Measurements from ENCODE around the gene MYO1E.

Gene MYO1E

GRCh38 chr15:59366333-59367021 is 6.2 kb downstream of the MYO1E start:
- 82% methylated on average over 5 of the region's 7 CpGs for whole genome bisulfite sequencing (ENCODE audit: insufficient coverage)
- H3K27ac ChIP-seq (ENCODE audit: insufficient read depth in 1 of 2, low read depth in 1 of 2, low read length in 2 of 2, poor library complexity in 1 of 2, severe bottlenecking in 2 of 2): no peak overlapping the region
- DNase-seq: no peak
- POLR2A ChIA-PET: no interaction called here
- no peaks in the 10 kb centered on the region for H3K9me3 ChIP-seq (ENCODE audit: control extremely low read depth in 1 of 5, control insufficient read depth in 4 of 5, insufficient read depth in 2 of 5, low read depth in 1 of 5, low read length in 4 of 5)
- no peak overlapping the region for H3K4me3 ChIP-seq (ENCODE audit: control insufficient read depth in 1 of 7, extremely low read depth in 1 of 7, insufficient read depth in 4 of 7, low read depth in 2 of 7, low read length in 6 of 7)
- H3K4me1 ChIP-seq (ENCODE audit: control extremely low read depth in 1 of 4, control insufficient read depth in 4 of 4, insufficient read depth in 4 of 4, low read length in 3 of 4): peaks cover 0 to 31% (median 15%) of the 10 kb centered on the region in 4 experiments
- CTCF ChIA-PET: interaction anchor here (1.1 to 2.7 kb wide), 3 partner anchors 10 to 119 kb away, joined by 3 to 8 read pairs (median 3); no protein-coding TSS in a partner anchor
- H3K36me3 ChIP-seq (ENCODE audit: control insufficient read depth in 4 of 4, insufficient read depth in 4 of 4, low read length in 3 of 4): no peaks in the 10 kb centered on the region
- peaks cover 0 to 8% (median 0%) of the 10 kb centered on the region in 5 experiments for H3K27me3 ChIP-seq (replicated peaks in 2 of 5; ENCODE audit: control insufficient read depth in 4 of 5, insufficient read depth in 5 of 5, low read length in 4 of 5)

- ChIA-PET POLR2A (no interaction called here), CTCF (no interaction called here)
- 65% methylated on average over 3 of the region's 4 CpGs for WGBS (ENCODE audit: insufficient coverage)
- H3K9me3 ChIP-seq (ENCODE audit: control extremely low read depth in 1 of 5, control insufficient read depth in 4 of 5, insufficient read depth in 2 of 5, low read depth in 1 of 5, low read length in 4 of 5): no peaks in the 10 kb centered on the region
- no peak overlapping the region for H3K27ac ChIP-seq (ENCODE audit: insufficient read depth in 1 of 2, low read depth in 1 of 2, low read length in 2 of 2, poor library complexity in 1 of 2, severe bottlenecking in 2 of 2)
- peak in 2 of 3 donors; percentile 63 to 72 for DNase-seq
- no peaks in the 10 kb centered on the region for H3K36me3 ChIP-seq (ENCODE audit: control insufficient read depth in 4 of 4, insufficient read depth in 4 of 4, low read length in 3 of 4)
- no peaks in the 10 kb centered on the region for H3K27me3 ChIP-seq (replicated peaks in 2 of 5; ENCODE audit: control insufficient read depth in 4 of 5, insufficient read depth in 5 of 5, low read length in 4 of 5)
- H3K4me1 ChIP-seq (ENCODE audit: control extremely low read depth in 1 of 4, control insufficient read depth in 4 of 4, insufficient read depth in 4 of 4, low read length in 3 of 4): peaks cover 0 to 22% (median 13%) of the 10 kb centered on the region in 4 experiments
- no peak overlapping the region for H3K4me3 ChIP-seq (ENCODE audit: control insufficient read depth in 1 of 7, extremely low read depth in 1 of 7, insufficient read depth in 4 of 7, low read depth in 2 of 7, low read length in 6 of 7)
These were observed 8.4 kb downstream of the MYO1E start for GRCh38 chr15:59364248-59364647.

- ChIA-PET POLR2A (no interaction called here), CTCF (interaction anchor here (1.0 kb wide), 1 partner anchor 62 kb away, joined by 3 read pairs; no protein-coding TSS in a partner anchor)
- DNase-seq: no peak
- Histone ChIP-seq H3K9me3 (ENCODE audit: control extremely low read depth in 1 of 5, control insufficient read depth in 4 of 5, insufficient read depth in 2 of 5, low read depth in 1 of 5, low read length in 4 of 5) (no peaks in the 10 kb centered on the region), H3K4me3 (ENCODE audit: control insufficient read depth in 1 of 7, extremely low read depth in 1 of 7, insufficient read depth in 4 of 7, low read depth in 2 of 7, low read length in 6 of 7) (no peak overlapping the region), H3K36me3 (ENCODE audit: control insufficient read depth in 4 of 4, insufficient read depth in 4 of 4, low read length in 3 of 4) (no peaks in the 10 kb centered on the region), H3K27me3 (replicated peaks in 2 of 5; ENCODE audit: control insufficient read depth in 4 of 5, insufficient read depth in 5 of 5, low read length in 4 of 5) (no peaks in the 10 kb centered on the region), H3K4me1 (ENCODE audit: control extremely low read depth in 1 of 4, control insufficient read depth in 4 of 4, insufficient read depth in 4 of 4, low read length in 3 of 4) (peaks cover 0 to 18% (median 10%) of the 10 kb centered on the region in 4 experiments), H3K27ac (ENCODE audit: insufficient read depth in 1 of 2, low read depth in 1 of 2, low read length in 2 of 2, poor library complexity in 1 of 2, severe bottlenecking in 2 of 2) (no peak overlapping the region)
- no CpG with 5 or more reads among the region's 2 CpGs for WGBS (ENCODE audit: insufficient coverage)
These were observed 10.3 kb downstream of the MYO1E start for GRCh38 chr15:59362331-59362730.

- no peak overlapping the region for H3K4me3 ChIP-seq (ENCODE audit: control insufficient read depth in 1 of 7, extremely low read depth in 1 of 7, insufficient read depth in 4 of 7, low read depth in 2 of 7, low read length in 6 of 7)
- H3K9me3 ChIP-seq (ENCODE audit: control extremely low read depth in 1 of 5, control insufficient read depth in 4 of 5, insufficient read depth in 2 of 5, low read depth in 1 of 5, low read length in 4 of 5): no peaks in the 10 kb centered on the region
- CTCF ChIA-PET: interaction anchor here (0.8 to 1.1 kb wide), 2 partner anchors 73 to 113 kb away, joined by 3 read pairs; no protein-coding TSS in a partner anchor
- 100% methylated on average over 1 of the region's 2 CpGs for WGBS (ENCODE audit: insufficient coverage)
- H3K27ac ChIP-seq (ENCODE audit: insufficient read depth in 1 of 2, low read depth in 1 of 2, low read length in 2 of 2, poor library complexity in 1 of 2, severe bottlenecking in 2 of 2): no peak overlapping the region
- no peak for DNase-seq
- no peaks in the 10 kb centered on the region for H3K36me3 ChIP-seq (ENCODE audit: control insufficient read depth in 4 of 4, insufficient read depth in 4 of 4, low read length in 3 of 4)
- POLR2A ChIA-PET: no interaction called here
- no peaks in the 10 kb centered on the region for H3K27me3 ChIP-seq (replicated peaks in 2 of 5; ENCODE audit: control insufficient read depth in 4 of 5, insufficient read depth in 5 of 5, low read length in 4 of 5)
- peaks cover 0 to 11% (median 4%) of the 10 kb centered on the region in 4 experiments for H3K4me1 ChIP-seq (ENCODE audit: control extremely low read depth in 1 of 4, control insufficient read depth in 4 of 4, insufficient read depth in 4 of 4, low read length in 3 of 4)
These were observed 11.8 kb downstream of the MYO1E start for GRCh38 chr15:59360896-59361295.

- no peak for DNase-seq
- Histone ChIP-seq H3K36me3 (ENCODE audit: control insufficient read depth in 4 of 4, insufficient read depth in 4 of 4, low read length in 3 of 4) (no peaks in the 10 kb centered on the region), H3K27me3 (replicated peaks in 2 of 5; ENCODE audit: control insufficient read depth in 4 of 5, insufficient read depth in 5 of 5, low read length in 4 of 5) (no peaks in the 10 kb centered on the region), H3K27ac (ENCODE audit: insufficient read depth in 1 of 2, low read depth in 1 of 2, low read length in 2 of 2, poor library complexity in 1 of 2, severe bottlenecking in 2 of 2) (no peak overlapping the region), H3K4me1 (ENCODE audit: control extremely low read depth in 1 of 4, control insufficient read depth in 4 of 4, insufficient read depth in 4 of 4, low read length in 3 of 4) (peaks cover 2 to 15% (median 7%) of the 10 kb centered on the region in 4 experiments), H3K4me3 (ENCODE audit: control insufficient read depth in 1 of 7, extremely low read depth in 1 of 7, insufficient read depth in 4 of 7, low read depth in 2 of 7, low read length in 6 of 7) (no peak overlapping the region), H3K9me3 (ENCODE audit: control extremely low read depth in 1 of 5, control insufficient read depth in 4 of 5, insufficient read depth in 2 of 5, low read depth in 1 of 5, low read length in 4 of 5) (no peaks in the 10 kb centered on the region)
- CTCF ChIA-PET: interaction anchor here (0.8 to 1.1 kb wide), 2 partner anchors 72 to 113 kb away, joined by 3 read pairs; no protein-coding TSS in a partner anchor
- POLR2A ChIA-PET: no interaction called here
- WGBS (ENCODE audit: insufficient coverage): 100% methylated on average over 1 of the region's 2 CpGs
These were observed 12.4 kb downstream of the MYO1E start for GRCh38 chr15:59360305-59360704.

- Histone ChIP-seq H3K4me3 (ENCODE audit: control insufficient read depth in 1 of 7, extremely low read depth in 1 of 7, insufficient read depth in 4 of 7, low read depth in 2 of 7, low read length in 6 of 7) (no peak overlapping the region), H3K27ac (ENCODE audit: insufficient read depth in 1 of 2, low read depth in 1 of 2, low read length in 2 of 2, poor library complexity in 1 of 2, severe bottlenecking in 2 of 2) (no peak overlapping the region), H3K9me3 (ENCODE audit: control extremely low read depth in 1 of 5, control insufficient read depth in 4 of 5, insufficient read depth in 2 of 5, low read depth in 1 of 5, low read length in 4 of 5) (no peaks in the 10 kb centered on the region), H3K4me1 (ENCODE audit: control extremely low read depth in 1 of 4, control insufficient read depth in 4 of 4, insufficient read depth in 4 of 4, low read length in 3 of 4) (peaks cover 16 to 49% (median 39%) of the 10 kb centered on the region in 4 experiments), H3K27me3 (replicated peaks in 2 of 5; ENCODE audit: control insufficient read depth in 4 of 5, insufficient read depth in 5 of 5, low read length in 4 of 5) (no peaks in the 10 kb centered on the region), H3K36me3 (ENCODE audit: control insufficient read depth in 4 of 4, insufficient read depth in 4 of 4, low read length in 3 of 4) (no peaks in the 10 kb centered on the region)
- DNase-seq: no peak
- POLR2A ChIA-PET: interaction anchor here (0.6 kb wide), 1 partner anchor 12 kb away, joined by 3 read pairs; no protein-coding TSS in a partner anchor
- CTCF ChIA-PET: interaction anchor here (1.2 to 1.3 kb wide), 2 partner anchors 10 to 12 kb away, joined by 3 read pairs; no protein-coding TSS in a partner anchor
- WGBS (ENCODE audit: insufficient coverage): 90% methylated on average over 6 of the region's 7 CpGs
These were observed 16.9 kb downstream of the MYO1E start for GRCh38 chr15:59355730-59356129.

- no peaks in the 10 kb centered on the region for H3K27me3 ChIP-seq (replicated peaks in 2 of 5; ENCODE audit: control insufficient read depth in 4 of 5, insufficient read depth in 5 of 5, low read length in 4 of 5)
- no peaks in the 10 kb centered on the region for H3K9me3 ChIP-seq (ENCODE audit: control extremely low read depth in 1 of 5, control insufficient read depth in 4 of 5, insufficient read depth in 2 of 5, low read depth in 1 of 5, low read length in 4 of 5)
- ChIA-PET CTCF (interaction anchor here (1.0 to 1.5 kb wide), 2 partner anchors 9 to 107 kb away, joined by 3 read pairs; no protein-coding TSS in a partner anchor), POLR2A (no interaction called here)
- WGBS (ENCODE audit: insufficient coverage): 15% methylated on average over 4 of the region's 8 CpGs
- peaks cover 16 to 61% (median 45%) of the 10 kb centered on the region in 4 experiments for H3K4me1 ChIP-seq (ENCODE audit: control extremely low read depth in 1 of 4, control insufficient read depth in 4 of 4, insufficient read depth in 4 of 4, low read length in 3 of 4)
- no peaks in the 10 kb centered on the region for H3K36me3 ChIP-seq (ENCODE audit: control insufficient read depth in 4 of 4, insufficient read depth in 4 of 4, low read length in 3 of 4)
- H3K27ac ChIP-seq (ENCODE audit: insufficient read depth in 1 of 2, low read depth in 1 of 2, low read length in 2 of 2, poor library complexity in 1 of 2, severe bottlenecking in 2 of 2): no peak overlapping the region
- peak in 2 of 3 donors; percentile 38 to 61 for DNase-seq
- peak overlapping the region in 4 of 7 experiments; percentile 1 to 60 (median 48) for H3K4me3 ChIP-seq (ENCODE audit: control insufficient read depth in 1 of 7, extremely low read depth in 1 of 7, insufficient read depth in 4 of 7, low read depth in 2 of 7, low read length in 6 of 7)
These were observed 18.1 kb downstream of the MYO1E start for GRCh38 chr15:59354417-59355031.
